Stimulated activated CD8-positive, alpha-beta memory T cell treated with anti-CD3 and anti-CD28 coated beads, Interleukin-15, amount 100 ng/mL, for 1 hour (primary cell): ENCODE results near the gene CCDC188.
A peak's percentile ranks its signal among the peaks of the same experiment; 100 is the strongest.
"Not testable (repeated sequence)": the region's sequence is repeated elsewhere in the genome, so short reads cannot be mapped to it uniquely, and the experiment has no call there.

Experiments used
- DNase-seq: peaks from one replicate; pipeline ENCODE4 v3.0.0-alpha.2; 2020; ENCODE audit warnings: low read depth

Gene CCDC188

GRCh38 chr22:20169253-20169822, 18.5 kb upstream of the CCDC188 start:
- no peak for DNase-seq

- no peak for DNase-seq
These were observed 16.9 kb upstream of the CCDC188 start for GRCh38 chr22:20167643-20168322.

GRCh38 chr22:20166703-20167102, 15.8 kb upstream of the CCDC188 start:
- DNase-seq, result no peak

DNA sequence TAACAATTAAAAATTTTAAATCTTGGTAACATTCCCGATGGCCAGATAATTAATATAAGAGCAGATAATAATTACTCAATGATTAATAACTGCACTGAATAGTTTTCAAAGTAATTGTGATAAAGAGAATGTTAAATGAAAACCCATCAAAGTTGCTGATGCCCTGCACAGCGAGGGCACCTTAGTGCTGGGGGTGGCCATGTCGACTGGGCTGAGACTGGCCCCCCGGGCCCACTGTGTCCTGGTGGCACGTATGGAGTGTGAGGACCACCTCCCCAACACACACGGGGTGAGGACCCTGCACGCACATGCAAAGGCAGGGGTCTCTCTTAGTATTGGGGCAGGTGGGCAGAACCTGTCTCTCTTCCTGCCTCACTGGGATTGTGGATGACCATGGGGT, 15.1 kb upstream of the CCDC188 start:
- no peak for DNase-seq

DNA sequence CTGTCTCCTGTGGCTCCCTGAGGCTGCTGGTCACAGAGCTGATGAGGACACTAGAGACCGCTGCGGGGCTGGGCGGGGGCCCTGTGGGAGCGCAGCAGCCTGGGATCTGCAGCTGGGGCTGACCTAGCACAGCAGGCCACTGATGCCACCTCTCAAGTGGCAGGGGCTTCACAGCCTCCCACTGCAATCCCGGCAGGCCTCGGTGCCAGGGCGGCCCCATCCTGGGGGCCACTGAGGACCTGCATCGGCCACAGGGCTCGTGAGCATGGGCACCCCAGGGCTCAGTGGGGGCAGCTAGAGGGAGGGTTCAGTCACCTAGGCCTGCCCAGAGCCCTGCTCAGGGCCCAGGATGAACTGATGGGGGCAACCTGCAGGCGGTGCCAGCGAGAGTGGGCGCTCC, 14.6 kb upstream of the CCDC188 start:
- DNase-seq, result no peak

- no peak for DNase-seq
These were observed 14.0 kb upstream of the CCDC188 start for GRCh38 chr22:20164863-20165262.

GRCh38 chr22:20160041-20160440, 9.2 kb upstream of the CCDC188 start:
- no peak for DNase-seq

- DNase-seq, result not testable (repeated sequence)
These were observed 8.7 kb upstream of the CCDC188 start for GRCh38 chr22:20159531-20159930.

DNA sequence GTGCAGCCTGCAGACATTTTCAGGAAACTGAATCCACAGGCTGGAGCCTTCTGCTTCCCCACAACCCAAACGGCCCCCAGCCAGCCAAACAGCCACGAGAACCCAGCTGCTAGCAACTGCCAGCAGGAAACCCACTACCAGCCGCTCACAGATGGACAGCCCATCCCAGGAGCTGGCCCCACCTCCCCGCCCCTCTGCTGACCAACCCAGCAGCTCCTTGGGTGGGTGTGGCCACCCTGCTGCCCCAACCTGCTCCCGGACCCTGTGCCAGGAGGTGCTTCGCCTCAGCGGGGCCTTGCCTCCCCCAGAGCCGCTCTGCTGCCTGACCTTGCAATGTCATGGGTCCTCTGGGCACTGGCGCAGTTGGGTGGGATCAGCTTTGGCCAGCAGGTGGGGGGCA, 8.2 kb upstream of the CCDC188 start:
- no peak for DNase-seq

- no peak for DNase-seq
These were observed 7.7 kb upstream of the CCDC188 start for GRCh38 chr22:20158391-20159036.

DNA sequence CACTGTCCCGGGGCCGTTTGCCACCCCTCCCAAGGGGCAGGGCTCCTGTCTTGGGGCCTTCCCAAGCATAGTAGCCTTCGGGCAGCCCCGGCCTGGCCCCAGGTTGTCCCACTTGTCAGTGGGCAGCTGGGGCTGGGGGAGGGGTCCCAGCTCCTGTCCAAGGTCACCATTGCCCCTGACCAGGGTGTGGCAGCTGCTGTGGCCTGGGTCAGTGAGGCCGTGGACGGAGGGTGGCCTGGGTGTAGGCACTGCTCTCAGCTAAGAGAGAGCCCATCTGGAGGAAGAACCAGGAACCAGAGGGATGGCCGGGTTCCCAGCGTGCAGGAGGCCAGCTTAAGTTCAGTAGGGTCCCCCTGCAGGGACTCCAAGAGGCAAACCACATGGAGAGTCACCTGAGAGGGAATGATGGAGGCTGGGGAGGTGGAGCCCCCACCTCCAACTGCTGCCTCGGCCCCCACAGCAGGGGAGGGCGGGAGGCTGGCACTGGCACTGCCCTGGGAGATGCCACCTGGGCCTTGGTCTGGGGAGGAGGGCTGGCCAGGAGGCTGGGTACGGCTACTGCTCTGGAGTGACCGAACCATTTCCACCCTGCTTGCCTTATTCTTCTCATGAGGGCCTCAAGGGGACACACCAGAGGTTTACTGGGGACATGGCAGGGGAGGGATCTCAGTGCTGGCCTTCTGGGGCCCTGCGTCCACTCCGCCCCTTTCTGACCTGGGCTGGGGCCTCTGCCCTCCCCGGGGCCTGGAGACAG, 6.8 kb upstream of the CCDC188 start:
- no peak for DNase-seq

DNA sequence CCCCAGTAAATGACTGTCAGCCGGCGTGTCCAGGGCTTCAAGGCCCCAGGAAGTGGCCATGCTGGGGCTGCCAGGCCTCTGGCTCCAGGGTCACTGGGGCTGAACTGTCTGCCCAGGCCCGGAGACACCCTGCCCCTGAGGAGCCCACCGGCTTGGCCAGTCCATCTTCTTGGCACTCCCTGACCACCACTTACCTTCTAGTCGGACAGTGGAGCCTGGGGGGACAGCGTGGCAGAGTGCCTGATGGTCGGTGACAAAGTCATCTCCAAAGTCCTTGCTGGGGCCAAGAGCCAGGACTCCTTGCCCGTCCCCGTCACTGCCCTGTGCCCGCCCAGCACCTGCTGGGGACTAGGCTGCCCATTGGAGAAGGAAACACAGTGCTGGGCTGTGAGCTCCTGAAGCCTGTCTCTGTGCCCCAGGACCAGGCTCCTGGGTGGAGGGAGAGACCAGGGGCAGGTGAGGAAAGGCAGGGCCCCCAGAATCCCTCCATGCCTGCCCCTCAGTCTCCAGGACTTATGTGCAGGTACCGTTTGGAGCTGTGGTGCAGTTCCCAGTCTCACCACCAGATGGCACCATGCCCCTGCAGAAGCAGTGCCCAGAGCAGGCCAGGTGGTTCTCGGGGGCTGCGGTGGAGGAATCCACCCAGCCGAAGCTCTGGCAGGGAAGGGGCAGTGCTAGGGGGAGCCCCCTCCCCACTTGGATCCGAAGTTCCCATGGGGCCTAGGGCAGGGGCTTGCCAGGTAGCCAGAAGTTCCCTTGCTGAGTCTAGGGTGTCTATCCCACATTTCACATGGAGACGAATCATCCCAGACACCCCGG, 6.0 kb upstream of the CCDC188 start:
- DNase-seq, result peak; percentile 90

- no peak for DNase-seq
These were observed 5.2 kb upstream of the CCDC188 start for GRCh38 chr22:20156042-20156389.

- no peak for DNase-seq
These were observed 4.6 kb upstream of the CCDC188 start for GRCh38 chr22:20155330-20156041.

- no peak for DNase-seq
These were observed 3.8 kb upstream of the CCDC188 start for GRCh38 chr22:20154602-20155187.

- no peak for DNase-seq
These were observed 3.1 kb upstream of the CCDC188 start for GRCh38 chr22:20153945-20154344.

GRCh38 chr22:20152464-20152890, 1.6 kb upstream of the CCDC188 start:
- no peak for DNase-seq

DNA sequence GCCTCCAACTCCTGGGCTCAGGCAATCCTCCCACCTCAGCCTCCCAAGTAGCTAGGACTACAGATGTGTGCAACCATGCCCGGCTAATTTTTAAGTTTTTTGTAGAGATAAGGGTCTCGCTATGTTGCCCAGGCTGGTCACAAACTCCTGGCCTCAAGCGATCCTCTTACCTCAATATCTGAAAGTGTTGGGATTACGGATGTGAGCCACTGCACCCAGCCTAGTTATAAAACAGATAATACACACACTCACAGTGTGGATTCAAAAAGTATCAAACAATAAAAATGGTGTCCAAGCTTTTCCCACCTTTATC, 377 bp upstream of the CCDC188 start:
- no peak for DNase-seq

DNA sequence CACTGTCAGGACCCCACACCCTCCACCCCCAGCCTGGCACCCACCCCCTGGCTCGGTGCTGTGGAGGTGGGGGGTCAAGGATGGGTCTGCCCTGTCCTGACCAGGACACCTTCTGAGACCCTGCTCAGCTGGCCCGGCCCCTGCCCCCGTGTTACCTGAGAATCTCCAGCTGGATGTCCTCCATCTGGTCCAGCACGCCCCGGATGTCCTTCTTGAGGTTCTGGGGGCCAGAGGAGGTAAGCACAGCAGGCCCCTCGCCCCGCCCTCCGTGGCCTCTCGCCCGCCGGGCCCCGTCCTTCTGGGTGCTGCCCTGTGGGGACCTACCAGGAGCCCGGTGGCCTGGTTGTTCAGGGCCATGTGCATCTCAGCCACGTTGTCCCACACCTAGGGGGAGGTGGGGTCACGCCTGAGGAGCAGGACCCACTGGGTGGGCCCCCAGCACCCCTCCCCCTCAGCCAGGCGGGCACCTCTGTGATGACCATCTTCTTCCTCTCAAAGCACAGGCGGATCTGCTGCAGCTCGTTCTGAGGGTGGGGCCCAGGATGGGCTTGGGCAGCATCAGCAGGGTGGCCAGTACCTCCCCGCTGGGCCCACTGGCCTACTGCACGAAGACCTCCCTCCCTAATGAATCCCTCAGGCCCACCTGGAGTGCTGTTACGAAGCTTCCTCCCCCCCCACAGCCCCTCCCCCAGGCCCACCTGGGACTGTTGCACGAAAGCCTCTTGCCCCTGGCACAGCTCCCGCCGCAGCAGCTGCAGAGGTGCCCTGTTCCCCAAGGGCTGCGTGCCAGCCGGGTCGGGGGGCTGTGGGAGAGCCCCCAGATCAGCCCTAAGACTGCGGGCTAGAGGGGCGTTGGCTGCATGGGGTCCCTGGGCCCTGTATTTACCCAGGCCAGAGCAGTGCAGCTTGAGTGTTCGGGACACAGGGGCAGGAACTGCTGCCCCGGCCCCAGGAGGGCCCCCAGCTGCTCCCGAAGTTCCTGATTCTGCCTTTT, 1.3 kb downstream of the CCDC188 start:
- DNase-seq, result no peak

GRCh38 chr22:20148414-20148813, 2.4 kb downstream of the CCDC188 start:
- no peak for DNase-seq
